AG08396 (cell line): ENCODE results near the gene EMP2.
"Not testable (repeated sequence)": the region's sequence is repeated elsewhere in the genome, so short reads cannot be mapped to it uniquely, and the experiment has no call there.

Experiments used
- DNase-seq: peaks from one replicate; pipeline ENCODE4 v3.0.0; 2012; ENCODE audit warnings: low spot score, mixed read lengths

Gene EMP2

GRCh38 chr16:10552281-10552680 lies 28.1 kb downstream of the EMP2 start:
- DNase-seq = no peak

- no peak for DNase-seq
These were observed 28.5 kb downstream of the EMP2 start for GRCh38 chr16:10551881-10552280.

GRCh38 chr16:10548404-10548803 lies 32.0 kb downstream of the EMP2 start:
- no peak for DNase-seq

GRCh38 chr16:10547708-10548107 lies 32.7 kb downstream of the EMP2 start:
- DNase-seq = no peak

GRCh38 chr16:10543231-10543977 lies 37.0 kb downstream of the EMP2 start:
- DNase-seq = no peak

GRCh38 chr16:10541366-10541765 lies 39.0 kb downstream of the EMP2 start:
- no peak for DNase-seq

GRCh38 chr16:10539793-10540192 lies 40.6 kb downstream of the EMP2 start:
- no peak for DNase-seq

GRCh38 chr16:10539236-10539635 lies 41.2 kb downstream of the EMP2 start:
- no peak for DNase-seq

- no peak for DNase-seq
These were observed 41.8 kb downstream of the EMP2 start for GRCh38 chr16:10538583-10538982.

- no peak for DNase-seq
These were observed 42.5 kb downstream of the EMP2 start for GRCh38 chr16:10537946-10538345.

GRCh38 chr16:10536814-10537389 lies 43.5 kb downstream of the EMP2 start:
- DNase-seq = no peak

- DNase-seq = not testable (repeated sequence)
These were observed 44.1 kb downstream of the EMP2 start for GRCh38 chr16:10536328-10536727.

- no peak for DNase-seq
These were observed 44.9 kb downstream of the EMP2 start for GRCh38 chr16:10535461-10535860.

GRCh38 chr16:10534748-10535147 lies 45.6 kb downstream of the EMP2 start:
- no peak for DNase-seq

GRCh38 chr16:10533612-10534011 lies 46.8 kb downstream of the EMP2 start:
- DNase-seq = not testable (repeated sequence)

- DNase-seq = no peak
These were observed 48.8 kb downstream of the EMP2 start for GRCh38 chr16:10531582-10531981.

- no peak for DNase-seq
These were observed 49.7 kb downstream of the EMP2 start for GRCh38 chr16:10530685-10531084.

GRCh38 chr16:10529895-10530669 lies 50.3 kb downstream of the EMP2 start:
- DNase-seq = no peak

- DNase-seq = no peak
These were observed 51.8 kb downstream of the EMP2 start for GRCh38 chr16:10528635-10529034.

- no peak for DNase-seq
These were observed 53.4 kb downstream of the EMP2 start for GRCh38 chr16:10526962-10527361.

GRCh38 chr16:10525214-10525825 lies 55.1 kb downstream of the EMP2 start:
- DNase-seq = no peak

- no peak for DNase-seq
These were observed 57.4 kb downstream of the EMP2 start for GRCh38 chr16:10522966-10523365.
